H1 (cell line): Measurements from ENCODE around the gene VSTM2B. TPM values are rescaled to one million over a fixed set of nuclear protein-coding genes. Genes with fewer than 3 reads are reported as not detected.
A peak's percentile ranks its signal among the peaks of the same experiment; 100 is the strongest.

Experiments used
- CTCF ChIA-PET: fragments of 300-600 bp; sonication (Branson Sonifier 250); formaldehyde crosslinking; loops from one replicate; lab custom pipeline; 2021; ENCODE audit not compliant: partially characterized antibody; lab: Charles Lee
- POLR2A ChIA-PET: fragments of 300-600 bp; sonication (Branson Sonifier 250); formaldehyde crosslinking; loops from one replicate; lab custom pipeline; 2021; ENCODE audit warnings: inconsistent platforms; ENCODE audit not compliant: partially characterized antibody; lab: Charles Lee
- DNase-seq, 2 experiments: peaks; one replicate each; pipeline versions ENCODE4 v3.0.0 to v3.0.0-alpha.2; 2010 to 2022; ENCODE audit warnings: low spot score in 2 of 2, low read depth in 1 of 2, mixed read lengths in 1 of 2
- FAIRE-seq: peaks from 2 replicates; lab custom pipeline; 2011; peaks lifted over from hg19 to GRCh38; lab: Jason Lieb, UNC
- H2AFZ ChIP-seq: 2 replicates; pipeline ENCODE4 v1.8.1; 2012; ENCODE audit warnings: low read length, inconsistent platforms
- H2AK5ac ChIP-seq: 2 replicates; pipeline ENCODE4 v1.6.1; 2013; ENCODE audit warnings: low read depth, low read length
- H2BK120ac ChIP-seq: replicated peaks from 2 replicates; pipeline ENCODE3; 2013; ENCODE audit warnings: low read depth, low read length, inconsistent platforms
- H2BK12ac ChIP-seq: 2 replicates; pipeline ENCODE4 v1.6.1; 2013; ENCODE audit warnings: low read depth, low read length
- H2BK15ac ChIP-seq: 2 replicates; pipeline ENCODE4 v1.6.1; 2013; ENCODE audit warnings: low read length
- H2BK20ac ChIP-seq: 2 replicates; pipeline ENCODE4 v1.6.1; 2013; ENCODE audit warnings: low read length
- H2BK5ac ChIP-seq: 2 replicates; pipeline ENCODE4 v1.6.1; 2013; ENCODE audit warnings: low read depth, low read length
- H3K14ac ChIP-seq: 2 replicates; pipeline ENCODE4 v1.6.1; 2013; ENCODE audit warnings: inconsistent platforms; ENCODE audit not compliant: insufficient read length
- H3K18ac ChIP-seq: 2 replicates; pipeline ENCODE4 v1.6.1; 2013; ENCODE audit warnings: low read length; ENCODE audit errors: extremely low read depth
- H3K23ac ChIP-seq: 2 replicates; pipeline ENCODE4 v1.6.1; 2013; ENCODE audit warnings: inconsistent platforms; ENCODE audit not compliant: insufficient read length
- H3K23me2 ChIP-seq: 2 replicates; pipeline ENCODE4 v1.6.1; 2013; ENCODE audit warnings: low read depth, low read length
- H3K27ac ChIP-seq: 2 replicates; pipeline ENCODE4 v1.6.1; 2011; ENCODE audit warnings: low read depth, low read length, inconsistent platforms
- H3K27me3 ChIP-seq, 4 experiments: replicated peaks in 1 of 4; 1 replicate in 1 of 4; 2 replicates in 3 of 4; pipeline versions ENCODE4 v1.6.1 to v1.8.1; 2011 to 2013; ENCODE audit warnings: low read length in 3 of 4, mild to moderate bottlenecking in 3 of 4, inconsistent platforms in 2 of 4, mixed read lengths in 2 of 4, moderate library complexity in 1 of 4; ENCODE audit not compliant: control insufficient read depth in 3 of 4, insufficient read depth in 3 of 4; ENCODE audit errors: extremely low read depth in 1 of 4
- H3K36me3 ChIP-seq, 4 experiments: 2 replicates each; pipeline versions ENCODE4 v1.6.1 to v1.8.1; 2011 to 2013; ENCODE audit warnings: mild to moderate bottlenecking in 4 of 4, low read length in 3 of 4, moderate library complexity in 2 of 4, control low read depth in 1 of 4, inconsistent platforms in 1 of 4; ENCODE audit not compliant: insufficient read depth in 4 of 4, control insufficient read depth in 2 of 4
- H3K4ac ChIP-seq: replicated peaks from 2 replicates; pipeline ENCODE3; 2013; ENCODE audit warnings: low read length, low read depth, mixed read lengths, inconsistent platforms; ENCODE audit not compliant: insufficient read length
- H3K4me1 ChIP-seq, 4 experiments: replicated peaks in 1 of 4; 1 replicate in 1 of 4; 2 replicates in 3 of 4; pipeline versions ENCODE4 v1.6.1 to v1.8.1; 2011 to 2013; ENCODE audit warnings: low read length in 3 of 4, inconsistent platforms in 2 of 4, mixed read lengths in 1 of 4; ENCODE audit not compliant: insufficient read depth in 4 of 4, control insufficient read depth in 3 of 4
- H3K4me2 ChIP-seq, 2 experiments: 2 replicates each; pipeline versions ENCODE4 v1.6.1 to v1.8.1; 2011 to 2013; ENCODE audit warnings: low read depth in 2 of 2, low read length in 2 of 2, control low read depth in 1 of 2, inconsistent platforms in 1 of 2, mild to moderate bottlenecking in 1 of 2; ENCODE audit not compliant: insufficient read depth in 1 of 2
- H3K4me3 ChIP-seq, 4 experiments: fragments of 200-600, 300-600 bp in 1 of 4; sonication (generic), shearing (Covaris generic), sonication (Bioruptor Twin) in 1 of 4; 2 replicates each; pipeline versions ENCODE4 v1.5.1 to v1.8.1; 2011 to 2016; ENCODE audit warnings: low read length in 4 of 4, low read depth in 3 of 4, control low read depth in 2 of 4, inconsistent platforms in 2 of 4, mild to moderate bottlenecking in 2 of 4, mixed read lengths in 1 of 4, moderate library complexity in 1 of 4; ENCODE audit not compliant: insufficient read depth in 2 of 4; ENCODE audit errors: extremely low read depth in 1 of 4
- H3K56ac ChIP-seq: replicated peaks from 2 replicates; pipeline ENCODE3; 2013; ENCODE audit warnings: low read depth, mild to moderate bottlenecking, mixed read lengths, low read length, inconsistent platforms; ENCODE audit not compliant: insufficient read length
- H3K79me1 ChIP-seq: 2 replicates; pipeline ENCODE4 v1.6.1; 2013; ENCODE audit warnings: low read depth, low read length, control low read depth
- H3K79me2 ChIP-seq, 2 experiments: 2 replicates each; pipeline versions ENCODE4 v1.6.1 to v1.8.1; 2012 to 2013; ENCODE audit warnings: low read length in 2 of 2, mild to moderate bottlenecking in 2 of 2, inconsistent platforms in 1 of 2; ENCODE audit not compliant: insufficient read depth in 2 of 2, control insufficient read depth in 1 of 2
- H3K9ac ChIP-seq, 4 experiments: replicated peaks in 1 of 4; 1 replicate in 1 of 4; 2 replicates in 3 of 4; pipeline versions ENCODE4 v1.6.1 to v1.8.1; 2011 to 2013; ENCODE audit warnings: low read depth in 3 of 4, low read length in 3 of 4, control low read depth in 2 of 4, mild to moderate bottlenecking in 2 of 4, moderate library complexity in 2 of 4, inconsistent platforms in 1 of 4; ENCODE audit errors: extremely low read depth in 1 of 4
- H3K9me3 ChIP-seq, 2 experiments: 2 replicates each; pipeline versions ENCODE4 v1.6.1 to v1.8.1; 2012 to 2013; ENCODE audit warnings: mild to moderate bottlenecking in 2 of 2, moderate library complexity in 2 of 2, control low read depth in 1 of 2, inconsistent platforms in 1 of 2, low read depth in 1 of 2, low read length in 1 of 2, mixed read lengths in 1 of 2; ENCODE audit not compliant: insufficient read depth in 2 of 2
- H4K20me1 ChIP-seq, 2 experiments: replicated peaks in 1 of 2; 2 replicates each; pipeline versions ENCODE3 to v1.8.1; 2011 to 2013; ENCODE audit warnings: inconsistent platforms in 2 of 2, low read length in 2 of 2, mild to moderate bottlenecking in 1 of 2; ENCODE audit not compliant: insufficient read depth in 2 of 2, control insufficient read depth in 1 of 2
- H4K5ac ChIP-seq: 2 replicates; pipeline ENCODE4 v1.6.1; 2013; ENCODE audit warnings: low read length, low read depth, mixed read lengths, inconsistent platforms; ENCODE audit not compliant: insufficient read length
- H4K8ac ChIP-seq: 2 replicates; pipeline ENCODE4 v1.8.0; 2013; ENCODE audit warnings: mild to moderate bottlenecking, moderate library complexity, low read length, inconsistent platforms; ENCODE audit not compliant: insufficient read depth; ENCODE audit errors: extremely low read depth
- H4K91ac ChIP-seq: replicated peaks from 2 replicates; pipeline ENCODE3; 2013; ENCODE audit warnings: low read length, mixed read lengths, inconsistent platforms; ENCODE audit not compliant: insufficient read length
- CBX5 ChIP-seq: fragments of 300-800, 300-1000 bp; sonication (generic); IDR thresholded peaks from 2 replicates; pipeline ENCODE4 v1.7.1; 2016; ENCODE audit warnings: antibody characterized with exemption, low read length, low read depth
- GABPA ChIP-seq: IDR thresholded peaks from 2 replicates; pipeline ENCODE4 v1.6.1; 2011; ENCODE audit warnings: mild to moderate bottlenecking, low read length, moderate library complexity, borderline replicate concordance; ENCODE audit not compliant: insufficient read depth
- HDAC6 ChIP-seq: IDR thresholded peaks from one replicate; pipeline ENCODE4 v1.7.1; 2012; ENCODE audit warnings: low read depth, mild to moderate bottlenecking, inconsistent platforms, low read length, moderate library complexity
- KDM4A ChIP-seq: IDR thresholded peaks from one replicate; pipeline ENCODE4 v1.7.1; 2012; ENCODE audit warnings: low read depth, mild to moderate bottlenecking, moderate library complexity, low read length, inconsistent platforms; ENCODE audit not compliant: severe bottlenecking
- NANOG ChIP-seq: IDR thresholded peaks from 2 replicates; pipeline ENCODE4 v1.6.1; 2011; ENCODE audit warnings: low read length, low read depth, mild to moderate bottlenecking, inconsistent platforms; ENCODE audit not compliant: insufficient read depth, poor library complexity, severe bottlenecking
- PHF8 ChIP-seq: fragments of 200-600 bp; sonication (generic); conservative IDR thresholded peaks from 2 replicates; pipeline ENCODE4 v1.7.1; 2012; ENCODE audit warnings: low read depth, mild to moderate bottlenecking, inconsistent platforms, low read length, moderate library complexity
- POLR2A ChIP-seq, 2 experiments: IDR thresholded peaks; 1 replicate in 1 of 2; 2 replicates in 1 of 2; pipeline ENCODE4 v1.6.1; 2011; ENCODE audit warnings: low read depth in 2 of 2, low read length in 2 of 2, mild to moderate bottlenecking in 2 of 2; ENCODE audit errors: control extremely low read depth in 1 of 2
- POU5F1 ChIP-seq: IDR thresholded peaks from 2 replicates; pipeline ENCODE4 v1.6.1; 2011; ENCODE audit warnings: low read depth, mild to moderate bottlenecking, low read length, moderate library complexity
- RBBP5 ChIP-seq: IDR thresholded peaks from 2 replicates; pipeline ENCODE4 v1.7.1; 2012; ENCODE audit warnings: low read depth, mild to moderate bottlenecking, inconsistent platforms, low read length, moderate library complexity, borderline replicate concordance
- RFX5 ChIP-seq: IDR thresholded peaks from 2 replicates; pipeline ENCODE4 v1.6.1; 2011; ENCODE audit warnings: low read depth, low read length, improper control_type of control experiment, borderline replicate concordance
- SAP30 ChIP-seq: fragments of 300-600 bp; sonication (generic); IDR thresholded peaks from 2 replicates; pipeline ENCODE4 v1.7.1; 2012; ENCODE audit warnings: low read length, moderate library complexity, mild to moderate bottlenecking, inconsistent platforms; ENCODE audit not compliant: insufficient read depth, insufficient replicate concordance
- SP1 ChIP-seq: IDR thresholded peaks from 2 replicates; pipeline ENCODE4 v1.6.1; 2011; ENCODE audit warnings: low read depth, low read length
- TAF1 ChIP-seq: IDR thresholded peaks from 2 replicates; pipeline ENCODE4 v1.6.1; 2011; ENCODE audit warnings: mild to moderate bottlenecking, low read depth, low read length
- TAF7 ChIP-seq: optimal IDR thresholded peaks from 2 replicates; pipeline ENCODE3; 2011; ENCODE audit warnings: low read depth, mild to moderate bottlenecking, inconsistent platforms, low read length, moderate library complexity, borderline replicate concordance
- TEAD4 ChIP-seq: IDR thresholded peaks from 2 replicates; pipeline ENCODE4 v1.6.1; 2012; ENCODE audit warnings: low read depth, low read length, inconsistent platforms, mixed read lengths
- WGBS, 2 experiments: shearing (Covaris generic) in 1 of 2; methylation state at CpG; one replicate each; pipeline versions ENCODE4 v1.1.6 to v1.1.7; 2013 to 2015; ENCODE audit warnings: low lambda C conversion rate in 2 of 2, mixed read lengths in 2 of 2, inconsistent platforms in 1 of 2, low coverage in 1 of 2, missing lambda C conversion rate in 1 of 2; ENCODE audit not compliant: insufficient replicate concordance in 2 of 2, insufficient coverage in 1 of 2, insufficient read length in 1 of 2; ENCODE audit errors: extremely low coverage in 1 of 2, missing lambda C conversion rate in 1 of 2; 5-methylcytosine and 5-hydroxymethylcytosine counted together
- polyA plus RNA-seq, 7 experiments: library from polyadenylated mRNA; depleted of rRNA in 3 of 7; stranded (reverse) in 5 of 7; unstranded in 2 of 7; fragments of >200 nt in 5 of 7; fragments of 200-250 nt in 2 of 7; gene quantifications; 1 replicate in 5 of 7; 2 replicates in 1 of 7; 4 replicates in 1 of 7; pipeline versions ENCODE4 v1.2.1 to v1.2.3, GENCODE V29; 2011 to 2013; ENCODE audit warnings: missing spikeins in 2 of 7, mixed read lengths in 2 of 7
- total RNA-seq: library from RNA; stranded (reverse); fragmentation: NEBNext Ultra II Directional; extraction: Animal tissue kit (Norgen Biotek cat#: 25700); gene quantifications from 2 replicates; pipeline ENCODE4 v1.2.1, GENCODE V29; 2021

Gene VSTM2B
- total and polyA plus RNA-seq, 2 of the 8 experiments (the other 6 are each of a cell fraction or from before 2014, with no cell fraction given): 0.82 to 1.5 TPM

GRCh38 chr19:29550896-29551295 lies 25.1 kb downstream of the VSTM2B start:
- no peaks in the 10 kb centered on the region for H4K20me1 ChIP-seq
- H3K23ac ChIP-seq: no peak overlapping the region
- H2AFZ ChIP-seq: no peak overlapping the region
- H2BK120ac ChIP-seq: no peak overlapping the region
- no peak overlapping the region for H3K18ac ChIP-seq
- no peak overlapping the region for H4K8ac ChIP-seq
- no peak overlapping the region for H3K27ac ChIP-seq
- ChIA-PET POLR2A (no interaction called here), CTCF (interaction anchor here (0.7 to 1.6 kb wide), 5 partner anchors 18 to 297 kb away, joined by 3 to 4 read pairs (median 3); no protein-coding TSS in a partner anchor)
- DNase-seq (peak in 1 of 2 experiments; percentile 20), FAIRE-seq (no peak)
- H2BK5ac ChIP-seq: no peak overlapping the region
- no peaks in the 10 kb centered on the region; a peak in 1 of 7 replicates for H3K4me1 ChIP-seq
- WGBS, 2 experiments: 90% methylated on average over 4 of the region's 5 CpGs; no CpG with 5 or more reads in 1 of the 2 experiments
- H3K23me2 ChIP-seq: no peaks in the 10 kb centered on the region
- no peak overlapping the region for H3K14ac ChIP-seq
- no peaks in the 10 kb centered on the region for H3K9me3 ChIP-seq
- H4K91ac ChIP-seq: no peak overlapping the region
- no peak overlapping the region for H4K5ac ChIP-seq
- no peaks in the 10 kb centered on the region for H3K36me3 ChIP-seq
- H3K79me2 ChIP-seq: no peaks in the 10 kb centered on the region
- no peak overlapping the region for H2BK20ac ChIP-seq
- H3K4me2 ChIP-seq: no peak overlapping the region
- no peak overlapping the region for H3K4me3 ChIP-seq
- H2BK12ac ChIP-seq: no peak overlapping the region
- H3K56ac ChIP-seq: no peak overlapping the region
- H3K4ac ChIP-seq: no peak overlapping the region
- H3K9ac ChIP-seq: no peak overlapping the region
- no peak overlapping the region for H2BK15ac ChIP-seq
- H3K27me3 ChIP-seq: no peaks in the 10 kb centered on the region
- no peaks in the 10 kb centered on the region for H3K79me1 ChIP-seq
- H2AK5ac ChIP-seq: no peak overlapping the region
- TF ChIP-seq CBX5 (no peak), SP1 (no peak), POU5F1 (no peak), TAF1 (no peak), RBBP5 (no peak), HDAC6 (no peak), POLR2A (IDR thresholded peaks at IDR 0.05; ENCODE audit: control extremely low read depth in 1 of 2, low read depth in 2 of 2, low read length in 2 of 2) (no peak), SAP30 (no peak), TEAD4 (no peak), KDM4A (no peak), TAF7 (no peak), PHF8 (no peak), NANOG (no peak), GABPA (no peak), RFX5 (no peak)
